Cardiac fibroblast (primary cell): ENCODE data around the gene TBC1D10B.

Source experiments
- DNase-seq, 2 donors: peaks; one replicate each; pipeline versions ENCODE4 v3.0.0 to v3.0.0-alpha.2; 2010; ENCODE audit warnings: low read depth in 2 of 2
- H3K4me3 ChIP-seq, 2 donors: replicated peaks in 1 of 2; 1 replicate in 1 of 2; 2 replicates in 1 of 2; pipeline ENCODE4 v1.5.1; 2011; ENCODE audit warnings: low read depth in 2 of 2, low read length in 2 of 2, mild to moderate bottlenecking in 2 of 2, moderate library complexity in 1 of 2
- TF ChIP-seq, protein P1 (sequence below): IDR thresholded peaks from one replicate; pipeline ENCODE4 v1.5.1; 2011; ENCODE audit warnings: low read depth, mild to moderate bottlenecking, low read length, inconsistent platforms

Gene TBC1D10B

GRCh38 chr16:30365200-30365599 is 5.1 kb downstream of the TBC1D10B start:
- TF ChIP-seq, protein P1, sequence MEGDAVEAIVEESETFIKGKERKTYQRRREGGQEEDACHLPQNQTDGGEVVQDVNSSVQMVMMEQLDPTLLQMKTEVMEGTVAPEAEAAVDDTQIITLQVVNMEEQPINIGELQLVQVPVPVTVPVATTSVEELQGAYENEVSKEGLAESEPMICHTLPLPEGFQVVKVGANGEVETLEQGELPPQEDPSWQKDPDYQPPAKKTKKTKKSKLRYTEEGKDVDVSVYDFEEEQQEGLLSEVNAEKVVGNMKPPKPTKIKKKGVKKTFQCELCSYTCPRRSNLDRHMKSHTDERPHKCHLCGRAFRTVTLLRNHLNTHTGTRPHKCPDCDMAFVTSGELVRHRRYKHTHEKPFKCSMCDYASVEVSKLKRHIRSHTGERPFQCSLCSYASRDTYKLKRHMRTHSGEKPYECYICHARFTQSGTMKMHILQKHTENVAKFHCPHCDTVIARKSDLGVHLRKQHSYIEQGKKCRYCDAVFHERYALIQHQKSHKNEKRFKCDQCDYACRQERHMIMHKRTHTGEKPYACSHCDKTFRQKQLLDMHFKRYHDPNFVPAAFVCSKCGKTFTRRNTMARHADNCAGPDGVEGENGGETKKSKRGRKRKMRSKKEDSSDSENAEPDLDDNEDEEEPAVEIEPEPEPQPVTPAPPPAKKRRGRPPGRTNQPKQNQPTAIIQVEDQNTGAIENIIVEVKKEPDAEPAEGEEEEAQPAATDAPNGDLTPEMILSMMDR = no peak
- no peak overlapping the region for H3K4me3 ChIP-seq
- no peak for DNase-seq

- TF ChIP-seq, protein P1 = no peak
- no peak overlapping the region for H3K4me3 ChIP-seq
- DNase-seq = no peak
These were observed 9.1 kb downstream of the TBC1D10B start for GRCh38 chr16:30361180-30361579.

DNA sequence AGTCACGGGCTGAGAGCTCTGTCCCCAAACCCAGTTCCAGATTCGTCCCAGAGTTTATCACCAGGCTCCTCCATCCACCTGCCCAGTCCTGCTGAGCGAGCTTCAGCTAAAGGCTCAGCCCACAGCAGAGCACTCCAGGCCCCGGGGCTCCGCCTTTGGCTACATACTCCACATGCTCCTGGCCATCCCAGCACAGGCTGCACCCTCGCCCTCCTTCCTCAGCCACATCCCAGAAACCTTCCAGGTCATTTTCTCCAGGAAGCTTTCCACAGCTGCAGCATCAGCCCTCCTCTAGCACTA is 10.5 kb downstream of the TBC1D10B start:
- no peak for DNase-seq
- TF ChIP-seq, protein P1 = no peak

GRCh38 chr16:30358990-30359870 is 11.1 kb downstream of the TBC1D10B start:
- TF ChIP-seq, protein P1 = no peak
- DNase-seq = no peak
- no peak overlapping the region for H3K4me3 ChIP-seq

More for the DNA sequence above, 10.5 kb downstream of the TBC1D10B start:
- no peak overlapping the region for H3K4me3 ChIP-seq

DNA sequence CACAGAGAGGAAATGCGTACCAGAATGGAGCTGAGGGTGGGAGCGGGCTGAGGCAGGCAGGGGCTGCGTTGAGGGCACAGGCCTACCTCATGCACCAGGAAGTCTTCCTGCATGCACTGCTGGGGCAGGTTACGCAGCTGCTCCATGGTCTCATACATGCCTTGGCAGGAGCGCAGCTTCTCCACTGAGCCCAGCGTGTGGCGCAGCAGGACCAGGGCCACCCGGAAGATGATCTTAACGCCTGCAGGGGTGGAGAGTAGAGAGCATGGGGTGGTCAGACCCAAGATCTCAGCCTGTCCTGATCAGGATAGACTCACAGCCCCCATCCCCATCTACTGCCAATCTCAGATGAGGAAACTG is 11.7 kb downstream of the TBC1D10B start:
- no peak for DNase-seq
- TF ChIP-seq, protein P1 = no peak
- H3K4me3 ChIP-seq = no peak overlapping the region

GRCh38 chr16:30357715-30358576 is 12.3 kb downstream of the TBC1D10B start:
- DNase-seq = no peak
- TF ChIP-seq, protein P1 = no peak
- no peak overlapping the region for H3K4me3 ChIP-seq
